ENCODE measurements around the gene SH3D19. TPM values are rescaled to one million over a fixed set of nuclear protein-coding genes. Genes with fewer than 3 reads are reported as not detected.

The SH3D19 gene
- polyA plus RNA-seq, 2 of the 4 experiments (the other 2 are of a cell fraction) = 15.3 to 22.9 TPM

GRCh38 chr4:151215295-151215694 is 110.1 kb downstream of the SH3D19 start:
- Histone ChIP-seq H3K4me2 (no peak overlapping the region), H3K4me1 (peaks cover 7% of the 10 kb centered on the region; the same call in 2 of the 3 replicates), H3K27ac (no peak overlapping the region), H3K4me3 (no peak overlapping the region), H3K9me3 (no peaks in the 10 kb centered on the region)
- ATAC-seq = no peak
- POLR2A ChIA-PET = no interaction called here
- no peak for DNase-seq (ENCODE audit: low read depth in 1 of 2, low spot score in 1 of 2)
- CTCF ChIA-PET = no interaction called here
- TF ChIP-seq, protein P1, sequence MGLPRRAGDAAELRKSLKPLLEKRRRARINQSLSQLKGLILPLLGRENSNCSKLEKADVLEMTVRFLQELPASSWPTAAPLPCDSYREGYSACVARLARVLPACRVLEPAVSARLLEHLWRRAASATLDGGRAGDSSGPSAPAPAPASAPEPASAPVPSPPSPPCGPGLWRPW (IDR thresholded peaks at IDR 0.05) = no peak
- TF ChIP-seq RNF2 (IDR thresholded peaks at IDR 0.05; ENCODE audit: borderline replicate concordance, low read depth) (no peak), CHD4 (IDR thresholded peaks at IDR 0.05; ENCODE audit: borderline replicate concordance) (no peak), RCOR1 (IDR thresholded peaks at IDR 0.05; ENCODE audit: low read depth, low read length) (no peak), ZC3H11A (IDR thresholded peaks at IDR 0.05) (no peak), CTCF (IDR thresholded peaks at IDR 0.05) (no peak), ZFP36 (IDR thresholded peaks at IDR 0.05; ENCODE audit: borderline replicate concordance, partially characterized antibody) (no peak), RFX5 (IDR thresholded peaks at IDR 0.05) (no peak), KDM5A (IDR thresholded peaks at IDR 0.05) (no peak), EHF (CRISPR knock-in tag; IDR thresholded peaks at IDR 0.05) (no peak)
- TF ChIP-seq, protein P2, sequence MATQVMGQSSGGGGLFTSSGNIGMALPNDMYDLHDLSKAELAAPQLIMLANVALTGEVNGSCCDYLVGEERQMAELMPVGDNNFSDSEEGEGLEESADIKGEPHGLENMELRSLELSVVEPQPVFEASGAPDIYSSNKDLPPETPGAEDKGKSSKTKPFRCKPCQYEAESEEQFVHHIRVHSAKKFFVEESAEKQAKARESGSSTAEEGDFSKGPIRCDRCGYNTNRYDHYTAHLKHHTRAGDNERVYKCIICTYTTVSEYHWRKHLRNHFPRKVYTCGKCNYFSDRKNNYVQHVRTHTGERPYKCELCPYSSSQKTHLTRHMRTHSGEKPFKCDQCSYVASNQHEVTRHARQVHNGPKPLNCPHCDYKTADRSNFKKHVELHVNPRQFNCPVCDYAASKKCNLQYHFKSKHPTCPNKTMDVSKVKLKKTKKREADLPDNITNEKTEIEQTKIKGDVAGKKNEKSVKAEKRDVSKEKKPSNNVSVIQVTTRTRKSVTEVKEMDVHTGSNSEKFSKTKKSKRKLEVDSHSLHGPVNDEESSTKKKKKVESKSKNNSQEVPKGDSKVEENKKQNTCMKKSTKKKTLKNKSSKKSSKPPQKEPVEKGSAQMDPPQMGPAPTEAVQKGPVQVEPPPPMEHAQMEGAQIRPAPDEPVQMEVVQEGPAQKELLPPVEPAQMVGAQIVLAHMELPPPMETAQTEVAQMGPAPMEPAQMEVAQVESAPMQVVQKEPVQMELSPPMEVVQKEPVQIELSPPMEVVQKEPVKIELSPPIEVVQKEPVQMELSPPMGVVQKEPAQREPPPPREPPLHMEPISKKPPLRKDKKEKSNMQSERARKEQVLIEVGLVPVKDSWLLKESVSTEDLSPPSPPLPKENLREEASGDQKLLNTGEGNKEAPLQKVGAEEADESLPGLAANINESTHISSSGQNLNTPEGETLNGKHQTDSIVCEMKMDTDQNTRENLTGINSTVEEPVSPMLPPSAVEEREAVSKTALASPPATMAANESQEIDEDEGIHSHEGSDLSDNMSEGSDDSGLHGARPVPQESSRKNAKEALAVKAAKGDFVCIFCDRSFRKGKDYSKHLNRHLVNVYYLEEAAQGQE (IDR thresholded peaks at IDR 0.05) = no peak
- TF ChIP-seq, protein P3, sequence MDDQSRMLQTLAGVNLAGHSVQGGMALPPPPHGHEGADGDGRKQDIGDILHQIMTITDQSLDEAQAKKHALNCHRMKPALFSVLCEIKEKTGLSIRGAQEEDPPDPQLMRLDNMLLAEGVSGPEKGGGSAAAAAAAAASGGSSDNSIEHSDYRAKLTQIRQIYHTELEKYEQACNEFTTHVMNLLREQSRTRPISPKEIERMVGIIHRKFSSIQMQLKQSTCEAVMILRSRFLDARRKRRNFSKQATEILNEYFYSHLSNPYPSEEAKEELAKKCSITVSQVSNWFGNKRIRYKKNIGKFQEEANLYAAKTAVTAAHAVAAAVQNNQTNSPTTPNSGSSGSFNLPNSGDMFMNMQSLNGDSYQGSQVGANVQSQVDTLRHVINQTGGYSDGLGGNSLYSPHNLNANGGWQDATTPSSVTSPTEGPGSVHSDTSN (IDR thresholded peaks at IDR 0.05) = no peak
- FAIRE-seq = no peak
- WGBS (ENCODE audit: missing lambda C conversion rate) = 100% methylated on average over 1 of the region's 1 CpG

GRCh38 chr4:151207868-151208267 is 117.5 kb downstream of the SH3D19 start:
- DNase-seq (ENCODE audit: low read depth in 1 of 2, low spot score in 1 of 2) (no peak), ATAC-seq (no peak), FAIRE-seq (no peak)
- no peak overlapping the region for H3K4me2 ChIP-seq
- CTCF ChIA-PET = no interaction called here
- POLR2A ChIA-PET = no interaction called here
- no peak overlapping the region for H3K27ac ChIP-seq
- H3K4me1 ChIP-seq = peaks cover 21% of the 10 kb centered on the region; the same call in 2 of the 3 replicates
- no peak overlapping the region for H3K4me3 ChIP-seq
- 81% methylated on average over 1 of the region's 1 CpG for WGBS (ENCODE audit: missing lambda C conversion rate)
- TF ChIP-seq NPAS2 (CRISPR knock-in tag; IDR thresholded peaks at IDR 0.05; ENCODE audit: borderline replicate concordance) = no peak
- no peak for TF ChIP-seq ZSCAN20 (CRISPR knock-in tag; IDR thresholded peaks at IDR 0.05)
- TF ChIP-seq HOXB5 (CRISPR knock-in tag; IDR thresholded peaks at IDR 0.05) = no peak
- TF ChIP-seq ZFP36 (IDR thresholded peaks at IDR 0.05; ENCODE audit: borderline replicate concordance, partially characterized antibody) = no peak
- no peak for TF ChIP-seq KDM5A (IDR thresholded peaks at IDR 0.05)
- TF ChIP-seq ESRRA (IDR thresholded peaks at IDR 0.05; ENCODE audit: borderline replicate concordance, low read length) = no peak
- TF ChIP-seq, protein P2 (IDR thresholded peaks at IDR 0.05) = no peak
- TF ChIP-seq POLR2AphosphoS2 (conservative IDR thresholded peaks at IDR 0.05; ENCODE audit: low read length) = no peak
- no peak for TF ChIP-seq NR3C1 (IDR thresholded peaks at IDR 0.05)
- TF ChIP-seq TP53 (CRISPR knock-in tag; IDR thresholded peaks at IDR 0.05) = no peak
- TF ChIP-seq, protein P4, sequence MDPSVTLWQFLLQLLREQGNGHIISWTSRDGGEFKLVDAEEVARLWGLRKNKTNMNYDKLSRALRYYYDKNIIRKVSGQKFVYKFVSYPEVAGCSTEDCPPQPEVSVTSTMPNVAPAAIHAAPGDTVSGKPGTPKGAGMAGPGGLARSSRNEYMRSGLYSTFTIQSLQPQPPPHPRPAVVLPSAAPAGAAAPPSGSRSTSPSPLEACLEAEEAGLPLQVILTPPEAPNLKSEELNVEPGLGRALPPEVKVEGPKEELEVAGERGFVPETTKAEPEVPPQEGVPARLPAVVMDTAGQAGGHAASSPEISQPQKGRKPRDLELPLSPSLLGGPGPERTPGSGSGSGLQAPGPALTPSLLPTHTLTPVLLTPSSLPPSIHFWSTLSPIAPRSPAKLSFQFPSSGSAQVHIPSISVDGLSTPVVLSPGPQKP (IDR thresholded peaks at IDR 0.05; ENCODE audit: low read depth, low read length) = no peak
- no peak for TF ChIP-seq FOSB (CRISPR knock-in tag; IDR thresholded peaks at IDR 0.05)
- TF ChIP-seq JUNB (IDR thresholded peaks at IDR 0.05) = no peak
- no peak for TF ChIP-seq MYC (IDR thresholded peaks at IDR 0.05; ENCODE audit: borderline replicate concordance, low read length)
- TF ChIP-seq CBX2 (IDR thresholded peaks at IDR 0.05; ENCODE audit: borderline replicate concordance, low read depth) = no peak
- TF ChIP-seq SMC3 (IDR thresholded peaks at IDR 0.05) = no peak
- TF ChIP-seq, protein P1 (IDR thresholded peaks at IDR 0.05) = no peak
- H3K9me3 ChIP-seq = no peaks in the 10 kb centered on the region

Data from A549 (cell line).